Fibroblast of lung (primary cell): Measurements from ENCODE around the gene OR12D1.

Source experiments
- CTCF ChIP-seq, 2 donors: IDR thresholded peaks in 1 of 2; conservative IDR thresholded peaks in 1 of 2; 1 replicate in 1 of 2; 2 replicates in 1 of 2; pipeline ENCODE4 v1.5.1; 2011 to 2012; ENCODE audit warnings: low read length in 2 of 2, control low read depth in 1 of 2, inconsistent platforms in 1 of 2, low read depth in 1 of 2, mild to moderate bottlenecking in 1 of 2
- EZH2 ChIP-seq: IDR thresholded peaks from 2 replicates; pipeline ENCODE4 v1.5.1; 2012; ENCODE audit warnings: low read length, control low read depth, mild to moderate bottlenecking; ENCODE audit errors: missing control alignments

- TF ChIP-seq CTCF (conservative IDR thresholded peaks at IDR 0.05 in 1 of 2, IDR thresholded peaks at IDR 0.05 in 1 of 2; ENCODE audit: low read depth in 1 of 2, low read length in 2 of 2) (no peak), EZH2 (no peak)
Measured at GRCh38 chr6:29447670-29448069, 32.9 kb downstream of the OR12D1 start.
